ENCODE measurements around the gene TCEANC2. TPM values are rescaled to one million over a fixed set of nuclear protein-coding genes. Genes with fewer than 3 reads are reported as not detected.

Gene TCEANC2
- total RNA-seq, 2 donors from 2014 or later, result 4.5 to 4.7 TPM

DNA sequence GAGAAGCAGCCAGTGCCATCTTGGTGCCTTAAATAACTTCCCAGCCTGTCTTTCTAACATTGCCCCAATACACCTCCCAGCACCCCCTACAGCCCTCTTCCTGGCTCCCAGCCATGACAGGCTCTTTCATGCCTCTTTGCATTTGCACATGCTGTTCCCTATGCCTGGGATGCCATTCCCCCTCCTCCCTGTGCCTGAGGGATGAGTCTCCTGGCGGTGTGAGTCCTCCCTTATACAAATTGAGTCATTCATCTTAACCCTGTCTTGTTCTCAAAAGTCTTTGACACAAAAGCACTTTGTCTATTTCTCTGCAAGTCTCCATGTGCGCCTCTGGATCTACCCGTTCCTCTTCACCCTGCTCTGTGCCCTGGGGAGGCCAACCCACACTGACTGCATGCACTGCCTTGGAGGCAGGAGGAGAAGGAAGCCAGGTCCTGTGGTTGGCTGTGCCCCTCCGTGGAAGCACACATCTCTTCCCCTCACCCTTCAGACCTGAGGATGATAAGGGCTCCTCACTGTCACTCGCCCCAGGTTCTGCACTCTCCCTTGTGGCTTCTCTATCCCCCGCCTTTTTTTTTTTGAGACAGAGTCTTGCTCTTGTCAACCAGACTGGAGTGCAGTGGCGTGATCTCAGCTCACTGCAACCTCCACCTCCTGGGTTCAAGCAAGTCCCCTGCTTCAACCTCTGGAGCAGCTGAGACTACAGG lies 74.3 kb downstream of the TCEANC2 start:
- no peak overlapping the region for H3K27ac Mint-ChIP-seq
- no peak for DNase-seq

DNA sequence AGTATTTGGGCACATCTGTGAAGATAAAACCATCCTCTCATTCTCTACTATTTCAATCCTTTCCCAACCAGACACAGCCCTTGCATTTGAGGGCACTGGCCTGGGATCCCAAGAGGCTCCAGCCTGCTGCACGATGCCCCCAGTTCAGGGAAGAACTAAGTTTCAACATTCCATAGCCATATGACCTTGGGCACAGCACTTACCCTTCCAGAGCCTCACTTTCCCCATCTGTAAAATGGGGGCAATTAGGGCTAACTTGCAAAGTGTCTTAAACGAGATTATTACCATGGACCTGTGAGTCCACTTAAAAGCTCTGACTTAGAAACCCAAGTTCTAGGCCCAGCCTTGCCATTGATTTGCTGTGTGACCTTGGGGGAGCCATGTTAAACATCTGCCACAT lies 76.5 kb downstream of the TCEANC2 start:
- Mint-ChIP-seq H3K27me3 (peaks cover 24% of the 10 kb centered on the region), H3K36me3 (ENCODE audit: low read depth) (peaks cover 3% of the 10 kb centered on the region), H3K4me1 (peaks cover 7% of the 10 kb centered on the region), H3K4me3 (no peak overlapping the region), H3K27ac (no peak overlapping the region)
- ATAC-seq (no peak), DNase-seq (no peak)
- H3K9me3 ChIP-seq (ENCODE audit: control insufficient read depth, low read length, poor library complexity, severe bottlenecking), result no peaks in the 10 kb centered on the region

More for the DNA sequence above, 74.3 kb downstream of the TCEANC2 start:
- peaks cover 4% of the 10 kb centered on the region for H3K4me1 Mint-ChIP-seq
- H3K9me3 ChIP-seq (ENCODE audit: control insufficient read depth, low read length, poor library complexity, severe bottlenecking), result no peaks in the 10 kb centered on the region
- H3K4me3 Mint-ChIP-seq, result no peak overlapping the region
- ATAC-seq, result no peak
- peaks cover 24% of the 10 kb centered on the region for H3K27me3 Mint-ChIP-seq
- peaks cover 3% of the 10 kb centered on the region for H3K36me3 Mint-ChIP-seq (ENCODE audit: low read depth)

DNA sequence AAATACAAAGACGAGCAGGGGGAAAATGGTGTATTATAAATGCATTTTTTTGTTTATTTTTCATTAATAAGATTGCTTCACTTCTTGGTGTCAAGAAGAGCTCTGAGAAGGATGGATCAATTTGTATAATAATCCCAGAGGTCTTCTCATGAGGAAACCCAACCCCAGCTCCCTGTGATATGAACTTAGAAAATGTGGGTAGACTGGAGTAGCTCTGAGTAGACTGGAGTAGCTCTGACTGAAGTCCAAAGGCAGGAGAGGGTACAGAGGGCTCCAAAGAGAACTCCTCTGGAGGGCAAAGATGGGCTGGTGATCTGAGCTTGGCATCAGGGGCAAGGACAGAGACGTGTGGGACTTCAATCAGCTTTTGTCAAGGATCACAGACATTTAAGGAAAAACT lies 78.0 kb downstream of the TCEANC2 start:
- peaks cover 7% of the 10 kb centered on the region for H3K4me1 Mint-ChIP-seq
- DNase-seq (no peak), ATAC-seq (no peak)
- no peaks in the 10 kb centered on the region for H3K9me3 ChIP-seq (ENCODE audit: control insufficient read depth, low read length, poor library complexity, severe bottlenecking)
- H3K36me3 Mint-ChIP-seq (ENCODE audit: low read depth), result peaks cover 3% of the 10 kb centered on the region
- no peak overlapping the region for H3K4me3 Mint-ChIP-seq
- H3K27ac Mint-ChIP-seq, result peak overlapping the region; percentile 32
- peaks cover 33% of the 10 kb centered on the region for H3K27me3 Mint-ChIP-seq

DNA sequence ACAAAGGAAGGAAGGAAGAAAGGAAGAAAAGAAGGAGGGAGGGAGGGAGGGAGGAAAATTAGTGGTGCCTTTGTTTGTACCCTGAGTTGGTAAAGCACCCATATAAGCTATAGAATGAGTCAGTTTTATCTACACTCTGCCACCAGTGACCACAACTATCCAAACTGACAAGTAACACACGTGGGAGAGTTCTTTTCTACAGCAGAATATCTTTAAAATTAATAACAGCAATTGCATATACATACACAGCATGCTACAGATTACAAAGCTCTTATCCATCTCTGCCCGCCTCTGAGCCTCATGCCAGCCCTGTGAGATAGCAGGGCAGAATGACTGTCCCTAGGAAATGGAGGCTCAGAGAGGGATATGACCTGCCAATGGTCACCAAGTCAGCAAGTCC lies 79.1 kb downstream of the TCEANC2 start:
- ATAC-seq (no peak), DNase-seq (no peak)
- H3K4me1 Mint-ChIP-seq, result peaks cover 7% of the 10 kb centered on the region
- peaks cover 3% of the 10 kb centered on the region for H3K36me3 Mint-ChIP-seq (ENCODE audit: low read depth)
- H3K9me3 ChIP-seq (ENCODE audit: control insufficient read depth, low read length, poor library complexity, severe bottlenecking), result no peaks in the 10 kb centered on the region
- peaks cover 29% of the 10 kb centered on the region for H3K27me3 Mint-ChIP-seq
- H3K27ac Mint-ChIP-seq, result no peak overlapping the region
- H3K4me3 Mint-ChIP-seq, result no peak overlapping the region

DNA sequence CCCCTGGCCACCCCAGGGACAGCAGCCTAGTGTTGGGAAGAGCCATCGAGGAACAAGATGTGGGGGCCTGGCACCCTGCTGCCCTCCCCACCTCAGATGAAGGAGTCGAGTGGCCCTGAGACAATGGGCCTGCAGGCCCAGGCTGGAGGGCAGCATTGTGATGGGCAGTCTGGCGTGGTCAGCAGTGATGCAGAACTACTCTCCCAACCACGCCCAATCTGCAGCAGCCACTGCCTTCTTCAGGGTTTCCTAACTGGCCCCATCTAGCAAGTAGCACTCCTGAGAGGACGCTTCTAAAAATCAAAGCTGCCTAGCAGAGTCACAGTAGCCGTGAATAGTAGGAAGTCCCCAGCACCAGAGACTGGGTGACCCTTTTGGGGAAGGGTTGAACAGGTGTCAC lies 80.9 kb downstream of the TCEANC2 start:
- peaks cover 5% of the 10 kb centered on the region for H3K4me1 Mint-ChIP-seq
- H3K27ac Mint-ChIP-seq, result no peak overlapping the region
- DNase-seq (no peak), ATAC-seq (no peak)
- no peak overlapping the region for H3K4me3 Mint-ChIP-seq
- H3K27me3 Mint-ChIP-seq, result peaks cover 16% of the 10 kb centered on the region
- no peaks in the 10 kb centered on the region for H3K36me3 Mint-ChIP-seq (ENCODE audit: low read depth)
- no peaks in the 10 kb centered on the region for H3K9me3 ChIP-seq (ENCODE audit: control insufficient read depth, low read length, poor library complexity, severe bottlenecking)

DNA sequence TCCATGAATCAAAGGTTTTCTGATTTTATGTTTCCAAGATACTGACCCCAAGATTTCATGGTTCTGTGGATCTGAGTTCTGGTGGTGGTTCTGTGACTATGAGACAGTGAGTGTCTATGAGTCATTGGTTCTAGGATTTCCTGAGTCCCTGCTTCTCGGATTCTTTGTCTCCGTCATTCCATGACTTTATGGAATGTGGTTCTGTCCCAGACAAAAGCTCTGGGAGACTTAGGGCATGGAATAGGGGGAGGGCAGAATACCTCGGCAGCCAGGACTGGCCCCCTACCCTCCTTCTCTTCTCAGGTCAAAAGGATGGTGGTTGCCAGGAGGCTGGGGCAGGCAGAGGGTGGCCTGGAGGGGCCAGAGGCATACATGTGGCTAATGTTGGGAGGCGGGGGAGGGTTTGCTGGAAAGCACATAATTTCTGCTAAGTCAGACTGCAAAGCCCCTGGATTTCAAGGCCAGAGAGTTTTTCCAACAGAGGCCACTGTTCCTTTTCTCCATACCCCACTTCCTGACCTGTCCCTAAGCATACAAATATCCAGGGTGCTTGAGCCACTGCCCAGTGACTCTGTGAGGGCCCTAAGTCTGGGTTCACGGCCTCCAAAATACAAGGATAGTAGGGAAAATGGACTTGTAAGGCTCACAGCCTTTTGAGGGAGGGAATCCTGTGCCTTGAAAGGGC lies 82.2 kb downstream of the TCEANC2 start:
- H3K4me1 Mint-ChIP-seq, result peaks cover 5% of the 10 kb centered on the region
- DNase-seq (no peak), ATAC-seq (no peak)
- H3K9me3 ChIP-seq (ENCODE audit: control insufficient read depth, low read length, poor library complexity, severe bottlenecking), result no peaks in the 10 kb centered on the region
- no peak overlapping the region for H3K27ac Mint-ChIP-seq
- no peaks in the 10 kb centered on the region for H3K36me3 Mint-ChIP-seq (ENCODE audit: low read depth)
- peaks cover 16% of the 10 kb centered on the region for H3K27me3 Mint-ChIP-seq
- no peak overlapping the region for H3K4me3 Mint-ChIP-seq

DNA sequence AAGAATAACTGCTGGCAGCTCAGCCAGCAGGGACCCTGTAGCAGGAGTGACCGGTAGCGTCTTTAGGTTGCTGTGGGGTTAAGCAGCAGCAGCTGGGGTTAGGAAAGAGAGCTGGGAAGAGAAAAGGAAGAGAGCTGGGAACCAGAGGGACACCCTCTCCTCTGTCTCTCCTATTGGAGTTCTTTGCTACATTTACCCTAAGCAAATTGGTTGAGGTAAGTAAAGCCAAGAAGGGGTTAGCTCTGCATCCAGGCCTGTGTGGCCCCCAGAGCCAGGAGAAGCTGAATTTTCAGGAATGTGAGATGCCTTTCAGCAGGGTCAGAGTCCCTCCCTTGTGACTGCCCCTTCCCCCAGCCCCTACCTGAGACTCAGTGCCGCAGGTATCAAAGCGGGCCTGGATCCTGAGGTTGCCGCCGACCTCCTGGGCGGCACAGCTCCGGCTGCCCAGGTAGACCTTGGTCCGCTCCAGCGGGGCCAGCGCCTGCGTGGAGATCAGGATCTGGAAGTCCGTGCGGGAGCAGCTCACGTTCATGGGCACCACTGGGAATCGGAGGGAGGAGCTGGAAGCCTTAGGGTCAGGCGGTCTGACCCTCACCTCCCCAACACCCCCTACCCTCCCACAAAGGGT lies 83.0 kb downstream of the TCEANC2 start:
- no peak for ATAC-seq
- H3K27me3 Mint-ChIP-seq, result peaks cover 11% of the 10 kb centered on the region
- no peak for DNase-seq
- no peak overlapping the region for H3K4me3 Mint-ChIP-seq
- H3K27ac Mint-ChIP-seq, result no peak overlapping the region
- no peaks in the 10 kb centered on the region for H3K9me3 ChIP-seq (ENCODE audit: control insufficient read depth, low read length, poor library complexity, severe bottlenecking)
- no peaks in the 10 kb centered on the region for H3K36me3 Mint-ChIP-seq (ENCODE audit: low read depth)
- peaks cover 3% of the 10 kb centered on the region for H3K4me1 Mint-ChIP-seq

DNA sequence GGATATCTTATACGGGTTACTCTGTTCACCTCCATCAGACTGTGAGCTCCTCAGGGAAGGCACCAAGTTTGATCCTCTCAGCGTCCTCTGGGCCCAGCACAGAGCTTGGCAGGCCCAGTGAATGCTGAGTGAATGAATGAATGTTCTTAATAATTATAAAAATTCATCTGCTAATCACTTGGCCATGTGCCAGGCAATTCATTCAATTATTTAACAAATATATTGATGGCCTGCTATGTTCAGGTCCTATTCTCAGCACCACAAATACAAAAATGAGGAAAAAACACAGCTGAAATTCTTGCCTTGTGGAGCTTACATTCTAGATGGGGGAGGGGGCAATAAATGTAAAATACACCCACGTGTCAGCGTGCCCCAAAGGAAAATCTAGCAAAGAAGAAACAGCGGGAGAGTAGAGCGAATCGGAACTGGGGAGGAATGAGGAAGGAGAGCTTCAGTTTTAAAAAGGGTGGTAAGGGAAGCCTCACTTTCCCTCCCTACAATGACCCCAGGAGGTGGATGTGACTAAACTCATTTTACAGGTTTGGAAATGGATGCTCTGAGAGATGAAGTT lies 83.6 kb downstream of the TCEANC2 start:
- Mint-ChIP-seq H3K36me3 (ENCODE audit: low read depth) (no peaks in the 10 kb centered on the region), H3K27ac (no peak overlapping the region), H3K4me1 (peaks cover 3% of the 10 kb centered on the region), H3K27me3 (peaks cover 9% of the 10 kb centered on the region), H3K4me3 (no peak overlapping the region)
- no peak for ATAC-seq
- DNase-seq, result no peak
- no peaks in the 10 kb centered on the region for H3K9me3 ChIP-seq (ENCODE audit: control insufficient read depth, low read length, poor library complexity, severe bottlenecking)

DNA sequence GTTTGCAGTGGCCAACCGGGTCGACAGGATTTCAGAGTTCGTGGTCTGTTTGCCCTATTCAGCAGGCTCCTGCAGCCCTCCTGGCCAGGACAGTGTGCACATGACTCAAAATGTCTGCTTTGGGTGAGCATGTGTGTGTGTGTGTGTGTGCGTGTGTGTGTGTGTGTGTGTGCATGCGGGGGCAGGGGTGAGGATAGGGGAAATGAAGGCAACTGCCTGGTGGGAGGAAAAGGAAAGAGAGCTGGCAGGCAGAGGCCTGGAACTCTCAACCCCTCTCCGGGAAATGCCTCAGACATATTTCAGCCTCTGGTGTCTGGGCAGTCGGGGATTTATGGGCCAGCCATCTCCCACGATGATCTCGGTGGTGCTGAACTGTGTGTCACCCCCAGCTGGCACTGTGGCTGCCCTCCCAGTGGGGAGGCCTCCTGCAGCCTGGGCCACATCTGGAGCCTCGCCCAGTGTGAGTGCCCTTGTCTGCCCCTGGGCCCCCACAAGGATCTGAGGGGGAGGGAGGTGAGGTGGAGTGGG lies 84.2 kb downstream of the TCEANC2 start:
- Mint-ChIP-seq H3K27ac (no peak overlapping the region), H3K27me3 (peaks cover 9% of the 10 kb centered on the region), H3K4me1 (peaks cover 3% of the 10 kb centered on the region), H3K36me3 (ENCODE audit: low read depth) (no peaks in the 10 kb centered on the region), H3K4me3 (no peak overlapping the region)
- ATAC-seq, result no peak
- no peaks in the 10 kb centered on the region for H3K9me3 ChIP-seq (ENCODE audit: control insufficient read depth, low read length, poor library complexity, severe bottlenecking)
- no peak for DNase-seq

DNA sequence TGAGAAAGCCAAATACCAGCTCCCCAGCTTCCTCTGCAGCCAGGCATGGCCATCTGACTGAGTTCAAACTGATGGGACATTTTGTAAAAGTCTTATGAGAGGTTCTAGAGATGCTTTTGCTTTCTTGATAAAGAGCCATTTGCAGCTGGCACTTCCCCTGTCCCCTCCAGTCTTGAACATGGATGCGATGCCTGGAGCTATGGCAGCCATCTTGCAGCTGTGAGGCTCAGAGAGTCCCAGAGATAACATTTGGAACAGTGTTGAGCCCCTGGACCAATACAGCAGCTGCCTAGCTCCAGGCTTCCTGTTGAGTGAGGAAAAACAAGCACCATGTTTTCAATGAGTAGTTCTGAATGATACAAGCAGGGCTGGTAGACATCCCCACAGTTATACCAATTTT lies 85.6 kb downstream of the TCEANC2 start:
- Mint-ChIP-seq H3K36me3 (ENCODE audit: low read depth) (no peaks in the 10 kb centered on the region), H3K27ac (no peak overlapping the region), H3K4me1 (peaks cover 2% of the 10 kb centered on the region), H3K27me3 (peaks cover 9% of the 10 kb centered on the region), H3K4me3 (no peak overlapping the region)
- no peak for ATAC-seq
- no peaks in the 10 kb centered on the region for H3K9me3 ChIP-seq (ENCODE audit: control insufficient read depth, low read length, poor library complexity, severe bottlenecking)
- no peak for DNase-seq

DNA sequence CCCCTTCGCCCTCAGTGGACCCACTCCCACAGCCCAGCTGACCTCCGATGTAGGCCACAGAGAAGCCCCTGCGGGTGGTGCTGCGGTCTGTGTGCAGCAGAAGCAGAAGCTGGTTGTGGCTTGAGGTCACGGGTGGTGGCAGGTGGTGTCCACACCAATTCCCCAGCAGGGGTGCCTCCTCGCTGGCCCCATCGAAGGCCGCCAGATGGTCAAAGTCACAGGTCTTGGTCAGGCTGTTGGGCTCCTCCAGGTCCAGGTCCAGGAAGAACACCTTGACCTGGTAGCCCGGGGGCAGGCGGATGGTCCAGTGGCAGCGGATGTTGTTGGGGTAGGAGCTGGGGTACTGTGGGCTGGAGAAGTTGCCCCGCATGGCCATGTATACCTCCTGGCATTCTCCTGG lies 86.3 kb downstream of the TCEANC2 start:
- H3K4me3 Mint-ChIP-seq, result no peak overlapping the region
- H3K9me3 ChIP-seq (ENCODE audit: control insufficient read depth, low read length, poor library complexity, severe bottlenecking), result no peaks in the 10 kb centered on the region
- peaks cover 9% of the 10 kb centered on the region for H3K27me3 Mint-ChIP-seq
- ATAC-seq, result no peak
- no peak overlapping the region for H3K27ac Mint-ChIP-seq
- H3K36me3 Mint-ChIP-seq (ENCODE audit: low read depth), result no peaks in the 10 kb centered on the region
- H3K4me1 Mint-ChIP-seq, result no peaks in the 10 kb centered on the region
- no peak for DNase-seq

DNA sequence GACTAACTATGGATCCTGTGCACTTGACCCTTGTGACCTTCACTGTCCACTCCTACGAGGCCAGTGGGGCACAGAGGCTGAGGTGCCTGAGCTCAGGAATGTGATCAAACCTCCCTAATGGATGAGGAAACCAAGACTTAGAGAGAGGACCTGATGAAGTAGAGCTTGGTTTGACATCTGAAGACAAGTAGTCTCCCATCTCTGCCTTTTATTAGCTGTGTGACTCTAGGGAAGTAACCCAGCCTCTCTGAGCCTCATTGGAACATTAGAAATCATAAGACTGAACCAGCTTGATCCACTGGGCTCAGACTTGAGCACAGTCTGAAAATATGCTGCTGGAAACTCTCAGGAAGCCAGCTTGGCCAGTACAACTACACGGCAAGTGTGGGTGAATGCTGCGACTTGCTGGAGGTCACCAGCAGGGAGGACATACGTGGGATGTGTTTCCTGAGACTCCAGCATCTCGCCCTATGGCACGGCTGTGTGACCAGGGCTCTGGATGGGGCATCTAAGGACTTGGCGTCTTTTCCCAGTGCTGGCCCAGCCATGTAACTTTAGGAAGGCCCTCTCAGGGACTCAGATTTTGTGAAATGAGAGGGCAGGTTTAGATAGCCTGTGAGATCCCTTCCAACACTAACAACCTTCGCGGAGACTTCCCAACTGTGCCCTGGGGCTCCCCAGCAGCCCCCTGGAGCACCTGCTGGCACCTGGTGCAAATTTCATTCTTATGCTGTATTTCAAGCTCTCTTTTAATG lies 88.9 kb downstream of the TCEANC2 start:
- Mint-ChIP-seq H3K4me3 (no peak overlapping the region), H3K27me3 (no peaks in the 10 kb centered on the region), H3K27ac (no peak overlapping the region), H3K4me1 (no peaks in the 10 kb centered on the region), H3K36me3 (ENCODE audit: low read depth) (no peaks in the 10 kb centered on the region)
- DNase-seq (no peak), ATAC-seq (no peak)
- H3K9me3 ChIP-seq (ENCODE audit: control insufficient read depth, low read length, poor library complexity, severe bottlenecking), result no peaks in the 10 kb centered on the region

DNA sequence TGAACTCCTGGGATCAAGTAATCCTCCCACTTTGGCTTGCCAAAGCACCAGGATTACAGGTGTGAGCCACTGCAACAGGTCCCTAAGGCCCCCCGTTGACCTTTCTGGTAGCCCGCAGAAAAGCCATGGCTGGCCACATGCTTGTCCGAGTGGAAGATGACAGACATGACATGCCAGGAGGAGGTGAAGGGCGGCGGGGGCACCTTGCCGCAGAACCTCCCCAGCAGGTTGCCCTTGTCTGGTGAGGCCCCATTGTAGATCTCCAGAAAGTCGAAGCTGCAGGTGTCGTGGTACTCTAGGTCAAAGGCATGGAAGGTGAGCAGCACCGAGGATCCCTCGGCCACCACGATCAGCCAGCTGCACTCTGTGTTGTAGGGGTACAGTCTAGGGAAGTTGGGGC lies 91.0 kb downstream of the TCEANC2 start:
- Mint-ChIP-seq H3K4me3 (no peak overlapping the region), H3K27me3 (no peaks in the 10 kb centered on the region), H3K27ac (no peak overlapping the region), H3K36me3 (ENCODE audit: low read depth) (no peaks in the 10 kb centered on the region), H3K4me1 (peaks cover 2% of the 10 kb centered on the region)
- H3K9me3 ChIP-seq (ENCODE audit: control insufficient read depth, low read length, poor library complexity, severe bottlenecking), result no peaks in the 10 kb centered on the region
- ATAC-seq (no peak), DNase-seq (no peak)

Measured in T-helper 17 cell (primary cell).